ENCODE measurements around the gene CRYL1. TPM values are rescaled to one million over a fixed set of nuclear protein-coding genes. Genes with fewer than 3 reads are reported as not detected.

CRYL1 gene
- polyA plus RNA-seq, 2 of the 4 experiments (the other 2 are of a cell fraction), result 4.1 to 17.4 TPM

DNA sequence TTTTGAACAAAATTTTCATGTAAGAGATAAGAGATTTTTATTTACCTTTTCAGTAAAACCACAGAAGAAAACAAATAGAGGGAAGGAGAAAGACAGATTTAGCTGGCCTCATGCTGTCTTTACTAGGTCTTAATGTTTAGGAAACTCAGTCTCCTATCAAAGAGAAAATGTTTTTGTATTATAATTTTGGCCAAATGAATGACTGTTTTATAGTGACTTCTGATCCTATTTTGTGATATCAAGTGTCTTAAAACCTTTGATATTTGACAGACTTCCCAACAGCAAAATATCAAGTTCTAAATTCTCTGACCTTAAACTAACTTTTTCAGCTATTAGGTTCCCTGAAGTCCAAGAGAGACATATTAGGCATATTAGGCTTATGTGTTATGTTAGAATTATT, 27.0 kb downstream of the CRYL1 start:
- no peak overlapping the region for H3K4me2 ChIP-seq
- H3K4me1 ChIP-seq, result peaks cover 5% of the 10 kb centered on the region; the same call in 2 of the 3 replicates
- no peak for ATAC-seq
- CTCF ChIA-PET, result interaction anchor here (0.9 to 1.7 kb wide), 2 partner anchors 330 to 425 kb away, joined by 3 to 4 read pairs; no protein-coding TSS in a partner anchor
- no peak overlapping the region for H3K27ac ChIP-seq
- POLR2A ChIA-PET, result no interaction called here
- TF ChIP-seq KDM5A (IDR thresholded peaks at IDR 0.05), result no peak
- TF ChIP-seq RAD21 (conservative IDR thresholded peaks at IDR 0.05 in 1 of 2, IDR thresholded peaks at IDR 0.05 in 1 of 2), result no peak
- no peak for TF ChIP-seq HOXB5 (CRISPR knock-in tag; IDR thresholded peaks at IDR 0.05)
- no peak for TF ChIP-seq CBX2 (IDR thresholded peaks at IDR 0.05; ENCODE audit: borderline replicate concordance, low read depth)
- TF ChIP-seq REST (IDR thresholded peaks at IDR 0.05), result no peak
- no peak for TF ChIP-seq POLR2AphosphoS2 (conservative IDR thresholded peaks at IDR 0.05; ENCODE audit: low read length)
- TF ChIP-seq CHD4 (IDR thresholded peaks at IDR 0.05; ENCODE audit: borderline replicate concordance), result no peak
- TF ChIP-seq RFX5 (IDR thresholded peaks at IDR 0.05), result no peak
- no peak for TF ChIP-seq CHD2 (IDR thresholded peaks at IDR 0.05; ENCODE audit: low read length, partially characterized antibody)
- TF ChIP-seq FOSB (CRISPR knock-in tag; IDR thresholded peaks at IDR 0.05), result no peak
- TF ChIP-seq, protein P1, sequence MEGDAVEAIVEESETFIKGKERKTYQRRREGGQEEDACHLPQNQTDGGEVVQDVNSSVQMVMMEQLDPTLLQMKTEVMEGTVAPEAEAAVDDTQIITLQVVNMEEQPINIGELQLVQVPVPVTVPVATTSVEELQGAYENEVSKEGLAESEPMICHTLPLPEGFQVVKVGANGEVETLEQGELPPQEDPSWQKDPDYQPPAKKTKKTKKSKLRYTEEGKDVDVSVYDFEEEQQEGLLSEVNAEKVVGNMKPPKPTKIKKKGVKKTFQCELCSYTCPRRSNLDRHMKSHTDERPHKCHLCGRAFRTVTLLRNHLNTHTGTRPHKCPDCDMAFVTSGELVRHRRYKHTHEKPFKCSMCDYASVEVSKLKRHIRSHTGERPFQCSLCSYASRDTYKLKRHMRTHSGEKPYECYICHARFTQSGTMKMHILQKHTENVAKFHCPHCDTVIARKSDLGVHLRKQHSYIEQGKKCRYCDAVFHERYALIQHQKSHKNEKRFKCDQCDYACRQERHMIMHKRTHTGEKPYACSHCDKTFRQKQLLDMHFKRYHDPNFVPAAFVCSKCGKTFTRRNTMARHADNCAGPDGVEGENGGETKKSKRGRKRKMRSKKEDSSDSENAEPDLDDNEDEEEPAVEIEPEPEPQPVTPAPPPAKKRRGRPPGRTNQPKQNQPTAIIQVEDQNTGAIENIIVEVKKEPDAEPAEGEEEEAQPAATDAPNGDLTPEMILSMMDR (IDR thresholded peaks at IDR 0.05), result no peak
- TF ChIP-seq JUNB (IDR thresholded peaks at IDR 0.05), result no peak
- no peak for TF ChIP-seq POLR2A (IDR thresholded peaks at IDR 0.05; ENCODE audit: low read length)
- TF ChIP-seq HEYL (CRISPR knock-in tag; IDR thresholded peaks at IDR 0.05), result no peak
- no peak for TF ChIP-seq BHLHE40 (IDR thresholded peaks at IDR 0.05; ENCODE audit: low read depth, low read length)
- DNase-seq (ENCODE audit: low read depth in 1 of 2, low spot score in 1 of 2), result no peak
- 0 out of 3 replicates have a peak, but pooled peaks cover 2% of the 10 kb centered on the region for H3K9me3 ChIP-seq
- FAIRE-seq, result no peak
- no peak overlapping the region for H3K4me3 ChIP-seq

- peaks cover 5% of the 10 kb centered on the region; the same call in 2 of the 3 replicates for H3K4me1 ChIP-seq
- WGBS (ENCODE audit: missing lambda C conversion rate), result 75% methylated on average over 5 of the region's 5 CpGs
- no peak overlapping the region for H3K4me2 ChIP-seq
- H3K4me3 ChIP-seq, result no peak overlapping the region
- FAIRE-seq (no peak), DNase-seq (ENCODE audit: low read depth in 1 of 2, low spot score in 1 of 2) (no peak), ATAC-seq (no peak)
- 0 out of 3 replicates have a peak, but pooled peaks cover 2% of the 10 kb centered on the region for H3K9me3 ChIP-seq
- TF ChIP-seq RCOR1 (IDR thresholded peaks at IDR 0.05; ENCODE audit: low read depth, low read length) (no peak), RAD21 (conservative IDR thresholded peaks at IDR 0.05 in 1 of 2, IDR thresholded peaks at IDR 0.05 in 1 of 2) (no peak), MAFK (IDR thresholded peaks at IDR 0.05; ENCODE audit: partially characterized antibody) (no peak), MAZ (IDR thresholded peaks at IDR 0.05; ENCODE audit: borderline replicate concordance, low read depth, low read length) (no peak), KDM1A (IDR thresholded peaks at IDR 0.05; ENCODE audit: low read depth) (no peak), HEYL (CRISPR knock-in tag; IDR thresholded peaks at IDR 0.05) (no peak), RNF2 (IDR thresholded peaks at IDR 0.05; ENCODE audit: borderline replicate concordance, low read depth) (no peak), EHMT2 (IDR thresholded peaks at IDR 0.05; ENCODE audit: low read depth) (no peak), ZNF302 (CRISPR knock-in tag; IDR thresholded peaks at IDR 0.05) (no peak), JUN (IDR thresholded peaks at IDR 0.05) (no peak), HDAC2 (IDR thresholded peaks at IDR 0.05) (no peak)
- TF ChIP-seq, protein P2, sequence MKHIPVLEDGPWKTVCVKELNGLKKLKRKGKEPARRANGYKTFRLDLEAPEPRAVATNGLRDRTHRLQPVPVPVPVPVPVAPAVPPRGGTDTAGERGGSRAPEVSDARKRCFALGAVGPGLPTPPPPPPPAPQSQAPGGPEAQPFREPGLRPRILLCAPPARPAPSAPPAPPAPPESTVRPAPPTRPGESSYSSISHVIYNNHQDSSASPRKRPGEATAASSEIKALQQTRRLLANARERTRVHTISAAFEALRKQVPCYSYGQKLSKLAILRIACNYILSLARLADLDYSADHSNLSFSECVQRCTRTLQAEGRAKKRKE (CRISPR knock-in tag; IDR thresholded peaks at IDR 0.05; ENCODE audit: low read depth), result no peak
- no peak overlapping the region for H3K27ac ChIP-seq
- POLR2A ChIA-PET, result no interaction called here
- CTCF ChIA-PET, result interaction anchor here (0.9 kb wide), 1 partner anchor 331 kb away, joined by 3 read pairs; no protein-coding TSS in a partner anchor
These were observed 27.5 kb downstream of the CRYL1 start for GRCh38 chr13:20498129-20498528.
